ENCODE results near the gene SKAP1. TPM values are rescaled to one million over a fixed set of nuclear protein-coding genes. Genes with fewer than 3 reads are reported as not detected.

Gene SKAP1
- polyA plus RNA-seq, 3 donors: 0.13 to 1.0 (median 0.52) TPM

- Histone ChIP-seq H3K4me2 (replicated peaks; ENCODE audit: extremely low read depth, low read length, poor library complexity, severe bottlenecking) (no peak overlapping the region), H2AFZ (ENCODE audit: insufficient read depth, low read depth, low read length, poor library complexity, severe bottlenecking) (no peak overlapping the region), H4K20me1 (ENCODE audit: insufficient read depth, low read length) (no peaks in the 10 kb centered on the region), H3K36me3 (replicated peaks in 1 of 2; ENCODE audit: control insufficient read depth in 1 of 2, insufficient read depth in 2 of 2, low read length in 2 of 2) (no peaks in the 10 kb centered on the region), H3K27me3 (ENCODE audit: control insufficient read depth in 2 of 2, insufficient read depth in 2 of 2, low read length in 2 of 2) (peaks cover 6 to 7% of the 10 kb centered on the region in 2 donors), H3K9me3 (replicated peaks in 1 of 2; ENCODE audit: control insufficient read depth in 1 of 2, insufficient read depth in 1 of 2, low read length in 2 of 2) (no peaks in the 10 kb centered on the region), H3K27ac (ENCODE audit: low read depth in 1 of 2, low read length in 2 of 2) (no peak overlapping the region), H3K79me2 (ENCODE audit: insufficient read depth, low read length) (no peaks in the 10 kb centered on the region), H3K4me1 (ENCODE audit: control insufficient read depth in 1 of 2, insufficient read depth in 2 of 2, low read length in 2 of 2) (peaks cover 22 to 25% of the 10 kb centered on the region in 2 donors), H3K4me3 (replicated peaks in 1 of 3; ENCODE audit: low read depth in 2 of 3, low read length in 3 of 3) (no peak overlapping the region), H3K9ac (ENCODE audit: insufficient read depth, low read length, poor library complexity, severe bottlenecking) (no peak overlapping the region)
- H3K9me3 Mint-ChIP-seq: no peaks in the 10 kb centered on the region
- peaks cover 19 to 27% (median 24%) of the 10 kb centered on the region in 3 donors for H3K27me3 Mint-ChIP-seq (ENCODE audit: low read depth in 3 of 3)
- no peak for DNase-seq
- intact Hi-C loops (cut with micrococcal nuclease): no loop called here
- H3K4me1 Mint-ChIP-seq: peaks cover 17% of the 10 kb centered on the region
- H3K4me3 Mint-ChIP-seq: no peak overlapping the region
- no peaks in the 10 kb centered on the region for H3K36me3 Mint-ChIP-seq
- no peak overlapping the region for H3K27ac Mint-ChIP-seq
- TF ChIP-seq CTCF (IDR thresholded peaks at IDR 0.05): no peak
- WGBS (ENCODE audit: insufficient coverage): 79% methylated on average over 2 of the region's 6 CpGs
These were observed 286.4 kb downstream of the SKAP1 start for GRCh38 chr17:48143629-48144028.

- Histone ChIP-seq H3K27me3 (ENCODE audit: control insufficient read depth in 2 of 2, insufficient read depth in 2 of 2, low read length in 2 of 2) (no peaks in the 10 kb centered on the region), H3K9ac (ENCODE audit: insufficient read depth, low read length, poor library complexity, severe bottlenecking) (peak overlapping the region; percentile 9), H3K4me2 (replicated peaks; ENCODE audit: extremely low read depth, low read length, poor library complexity, severe bottlenecking) (peak overlapping the region; percentile 72), H3K79me2 (ENCODE audit: insufficient read depth, low read length) (no peaks in the 10 kb centered on the region), H3K4me3 (replicated peaks in 1 of 3; ENCODE audit: low read depth in 2 of 3, low read length in 3 of 3) (peak overlapping the region in 1 of 3 experiments; percentile 57), H3K9me3 (replicated peaks in 1 of 2; ENCODE audit: control insufficient read depth in 1 of 2, insufficient read depth in 1 of 2, low read length in 2 of 2) (no peaks in the 10 kb centered on the region), H4K20me1 (ENCODE audit: insufficient read depth, low read length) (no peaks in the 10 kb centered on the region), H2AFZ (ENCODE audit: insufficient read depth, low read depth, low read length, poor library complexity, severe bottlenecking) (peak overlapping the region; percentile 66), H3K36me3 (replicated peaks in 1 of 2; ENCODE audit: control insufficient read depth in 1 of 2, insufficient read depth in 2 of 2, low read length in 2 of 2) (no peaks in the 10 kb centered on the region), H3K27ac (ENCODE audit: low read depth in 1 of 2, low read length in 2 of 2) (peak overlapping the region in 1 of 2 donors; percentile 64), H3K4me1 (ENCODE audit: control insufficient read depth in 1 of 2, insufficient read depth in 2 of 2, low read length in 2 of 2) (peaks cover 22 to 25% of the 10 kb centered on the region in 2 donors)
- DNase-seq: peak; percentile 33 to 71 (median 61)
- WGBS (ENCODE audit: insufficient coverage): 0% methylated on average over 2 of the region's 2 CpGs
- intact Hi-C loops (cut with micrococcal nuclease): loop anchor here in 1 of 2 donors (10.0 kb wide), 1 partner anchor 55 kb away; no protein-coding TSS in a partner anchor
- Mint-ChIP-seq H3K4me1 (peaks cover 17% of the 10 kb centered on the region), H3K9me3 (no peaks in the 10 kb centered on the region), H3K4me3 (peak overlapping the region in 1 of 2 donors; percentile 89), H3K27ac (peak overlapping the region; percentile 59 to 87 (median 81)), H3K36me3 (no peaks in the 10 kb centered on the region), H3K27me3 (ENCODE audit: low read depth in 3 of 3) (peaks cover 2 to 9% (median 3%) of the 10 kb centered on the region in 3 donors)
- no peak for TF ChIP-seq CTCF (IDR thresholded peaks at IDR 0.05)
These were observed 290.1 kb downstream of the SKAP1 start for GRCh38 chr17:48139944-48140343.
